DMS53 treated with DMSO at 0.1 percent for 48 hours (cell line): ENCODE data around the gene LIN7C.

Experiments used
- DNase-seq: peaks from one replicate; lab custom pipeline; 2025; ENCODE audit not compliant: unreplicated experiment; lab: John Stamatoyannopoulos, UW

Gene LIN7C

DNA sequence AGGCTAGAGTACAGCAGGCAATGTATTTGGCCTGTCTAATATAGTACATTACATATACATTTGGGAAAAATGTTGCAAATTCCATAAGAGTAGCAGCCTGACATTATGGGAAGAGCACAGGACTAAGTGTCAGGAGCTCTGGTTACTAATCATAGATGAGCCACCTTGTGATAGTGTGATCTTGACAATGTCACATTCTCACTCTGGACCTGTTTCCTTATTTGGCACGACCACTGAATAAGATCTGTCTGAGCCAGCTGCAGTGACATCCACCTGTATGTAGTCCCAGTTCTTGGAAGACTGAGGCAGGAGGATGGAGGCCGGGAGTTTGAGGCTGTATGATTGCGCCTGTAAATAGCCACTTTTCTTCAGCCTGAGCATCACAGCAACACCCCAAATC, 5.7 kb upstream of the LIN7C start:
- DNase-seq: no peak

DNA sequence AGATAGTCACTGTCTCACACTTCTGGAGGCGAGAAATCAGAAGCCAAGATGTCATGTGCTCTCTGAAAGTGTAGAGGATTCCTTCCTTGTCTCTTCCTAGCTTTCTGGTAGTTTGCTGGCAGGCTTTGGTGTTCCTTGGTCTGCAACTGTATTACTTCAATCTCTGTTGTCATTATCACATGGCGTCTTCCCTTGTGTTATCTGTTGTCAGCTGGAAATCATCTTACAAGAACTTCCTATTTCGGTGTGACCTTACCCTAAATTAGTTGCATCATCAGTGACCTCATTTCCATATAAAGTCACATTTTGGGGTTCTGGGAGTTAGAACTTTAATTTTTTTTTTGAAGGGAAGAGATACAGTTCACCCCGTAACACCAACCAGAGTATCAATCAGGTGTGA, 3.3 kb upstream of the LIN7C start:
- no peak for DNase-seq

GRCh38 chr11:27507557-27508322, 1.2 kb upstream of the LIN7C start:
- DNase-seq: no peak

GRCh38 chr11:27505781-27506180, 788 bp downstream of the LIN7C start:
- no peak for DNase-seq

- DNase-seq: no peak
These were observed 2.4 kb downstream of the LIN7C start for GRCh38 chr11:27504205-27504604.

DNA sequence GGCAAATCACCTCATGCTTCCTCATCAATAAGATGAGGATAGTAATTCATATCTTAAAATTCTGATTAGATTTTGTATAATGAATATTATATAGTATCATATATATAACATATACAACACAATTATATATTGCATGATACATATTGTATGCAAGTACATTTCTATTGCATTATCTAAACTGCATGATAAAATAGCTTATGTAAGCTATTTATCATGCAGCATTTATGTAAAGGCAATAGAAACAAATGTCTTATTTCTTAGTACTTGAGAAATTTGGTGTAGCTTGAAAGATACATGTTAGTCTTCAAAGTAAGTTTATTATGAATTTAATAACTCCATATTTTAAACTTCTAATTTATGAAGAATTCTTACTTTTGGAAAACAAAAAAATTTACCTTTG, 5.5 kb downstream of the LIN7C start:
- DNase-seq: no peak

DNA sequence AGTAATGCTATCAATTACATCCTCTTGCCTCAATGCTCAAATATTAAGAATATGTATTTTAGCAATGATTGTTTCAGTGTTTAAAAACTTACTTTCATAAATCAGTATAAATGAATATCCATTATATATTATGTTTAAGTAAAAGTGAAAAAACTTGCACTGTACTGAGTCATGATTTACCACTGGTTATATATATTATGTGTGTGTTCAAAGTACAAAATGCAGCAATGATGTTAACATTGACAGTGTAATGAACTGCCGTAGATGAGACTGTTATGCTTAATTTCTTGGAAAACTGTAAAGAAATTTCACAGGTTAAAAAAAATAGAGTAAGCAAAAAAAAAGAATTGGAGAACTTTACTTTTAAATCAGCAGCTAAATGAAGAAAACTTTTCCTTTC, 8.7 kb downstream of the LIN7C start:
- DNase-seq: no peak

- peak; percentile 4 for DNase-seq
These were observed 9.2 kb downstream of the LIN7C start for GRCh38 chr11:27497284-27497866.

- DNase-seq: no peak
These were observed 10.1 kb downstream of the LIN7C start for GRCh38 chr11:27496461-27496860.

DNA sequence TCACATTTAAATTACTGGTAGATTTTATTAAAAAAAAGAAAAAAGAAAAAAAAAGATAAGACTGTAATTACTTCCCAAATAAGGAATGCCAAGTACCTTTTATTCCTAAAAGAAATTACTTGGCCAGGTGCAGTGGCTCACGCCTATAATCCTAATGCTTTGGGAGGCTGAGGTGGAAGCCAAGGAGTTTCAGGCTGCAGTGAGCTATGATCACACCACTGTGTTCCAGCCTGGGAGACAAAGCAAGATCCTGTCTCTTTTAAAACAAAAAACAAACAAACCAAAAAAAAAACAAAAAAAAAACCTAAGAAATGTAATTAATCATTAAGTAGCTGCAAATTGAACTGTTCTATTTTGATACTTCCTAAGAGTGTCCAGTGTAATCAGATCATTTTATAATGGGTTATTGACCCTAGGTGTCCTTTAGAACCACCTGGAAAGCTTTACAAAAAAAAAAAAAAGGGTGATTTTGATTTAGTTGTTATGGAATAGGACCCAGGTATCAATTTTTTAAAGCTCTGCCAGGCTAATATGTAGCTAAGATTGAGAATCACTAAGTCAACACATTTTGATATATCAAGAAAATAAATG, 10.8 kb downstream of the LIN7C start:
- DNase-seq: no peak

DNA sequence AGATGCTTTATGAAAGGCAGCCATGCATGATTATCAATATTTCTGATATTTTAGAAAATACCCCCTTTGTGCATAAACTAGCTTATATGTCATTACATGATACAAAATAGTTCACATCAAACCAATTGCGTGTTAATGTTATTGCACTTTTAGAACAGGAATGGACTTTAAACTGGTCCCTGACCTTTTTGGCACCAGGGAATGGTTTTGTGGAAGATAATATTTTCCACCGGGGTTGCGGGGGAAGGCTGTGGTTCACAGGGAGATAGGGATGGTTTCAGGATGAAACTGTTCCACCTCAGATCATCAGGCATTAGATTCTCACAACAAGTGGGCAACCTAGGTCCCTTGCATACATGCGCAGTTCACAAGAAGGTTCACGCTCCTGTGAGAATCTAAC, 17.5 kb downstream of the LIN7C start:
- no peak for DNase-seq

- no peak for DNase-seq
These were observed 18.9 kb downstream of the LIN7C start for GRCh38 chr11:27487706-27488105.

GRCh38 chr11:27485930-27486773, 20.4 kb downstream of the LIN7C start:
- peak; percentile 60 for DNase-seq

- no peak for DNase-seq
These were observed 23.8 kb downstream of the LIN7C start for GRCh38 chr11:27482793-27483192.

DNA sequence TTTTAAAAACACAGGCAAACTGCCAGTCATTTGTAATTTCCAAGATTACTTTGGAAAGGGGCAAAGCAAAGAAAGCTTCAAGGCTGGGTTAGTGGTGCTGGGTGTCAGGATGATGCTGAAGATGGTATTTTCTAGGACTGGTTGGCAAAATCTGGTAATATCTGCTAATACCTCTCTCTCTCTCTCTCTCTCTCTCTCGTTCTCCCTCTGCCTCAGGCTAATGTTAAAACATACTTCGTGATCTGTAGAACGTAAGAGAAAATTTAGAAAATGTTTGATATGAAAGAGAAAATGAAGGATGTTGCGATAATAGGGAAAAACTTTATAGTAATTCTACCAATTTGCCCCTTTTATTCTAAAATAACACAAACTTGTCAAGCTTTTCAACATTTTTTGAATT, 24.6 kb downstream of the LIN7C start:
- DNase-seq: no peak

GRCh38 chr11:27477831-27478230, 28.7 kb downstream of the LIN7C start:
- DNase-seq: no peak

GRCh38 chr11:27477243-27477642, 29.3 kb downstream of the LIN7C start:
- DNase-seq: no peak

GRCh38 chr11:27475622-27476021, 30.9 kb downstream of the LIN7C start:
- no peak for DNase-seq

DNA sequence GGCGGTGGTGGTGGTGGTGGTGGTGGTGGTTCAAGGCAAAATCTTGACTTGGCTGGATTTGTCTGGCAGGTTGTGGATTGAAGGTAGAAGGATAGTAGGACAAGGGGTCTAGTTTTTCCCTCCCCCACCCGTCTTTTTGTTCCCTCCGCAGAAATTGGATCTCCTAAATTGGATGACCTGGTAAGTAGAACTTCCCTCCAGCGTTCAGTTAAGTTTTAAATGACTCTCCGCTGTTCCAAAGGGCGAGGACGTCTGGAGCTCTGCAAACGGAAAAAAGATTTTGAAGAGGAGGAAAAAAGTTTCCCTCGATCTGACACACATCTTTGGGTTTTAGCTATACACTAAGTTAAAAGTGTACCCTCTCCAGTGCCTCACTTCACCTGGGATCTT, 33.6 kb downstream of the LIN7C start:
- DNase-seq: no peak

DNA sequence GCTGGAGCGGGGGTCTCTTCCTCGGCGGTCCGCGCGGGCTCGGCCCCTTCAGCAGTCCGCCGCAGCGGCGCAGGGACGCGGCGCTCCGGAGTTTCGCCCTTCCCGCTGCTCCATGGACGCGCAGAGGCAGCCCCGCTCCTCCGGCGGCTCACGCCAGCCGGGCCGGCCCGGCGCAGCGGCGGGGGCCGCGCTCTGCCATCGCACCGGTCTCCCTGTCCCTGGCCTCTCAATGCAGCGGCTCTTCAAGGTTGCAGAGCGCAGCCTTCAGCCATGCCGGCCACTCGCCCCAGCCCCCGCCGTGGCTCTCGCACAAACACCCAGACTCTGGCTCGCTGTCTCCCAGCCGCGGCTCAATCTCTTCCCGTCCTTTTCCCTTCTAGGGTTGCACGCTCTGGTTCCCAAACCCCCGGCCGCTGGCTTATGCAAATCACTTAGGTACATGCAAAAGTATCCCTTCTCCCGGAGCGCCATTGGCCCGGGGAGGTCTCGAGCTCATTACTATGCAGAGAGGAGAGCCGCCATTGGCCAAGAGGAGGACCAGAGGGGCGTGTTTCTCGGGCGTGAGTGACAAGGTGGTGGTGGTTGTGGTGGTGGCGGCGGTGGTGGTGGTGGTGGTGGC, 34.1 kb downstream of the LIN7C start, which contains the start of gene LGR4:
TSS of gene LGR4 (minus strand) at position 393 of the 619 bp plus-strand sequence. CDS start 488 bp downstream, outside the sequence.
- peak; percentile 89 for DNase-seq
